Effector memory CD8-positive, alpha-beta T cell (primary cell): ENCODE measurements around the gene BAG3.

Source experiments
- ATAC-seq: fragments of 150-1000 bp; cut with Tn5 transposase; replicated peaks from 2 replicates; pipeline ENCODE4 v1.10.0; 2021; ENCODE audit warnings: mild to moderate bottlenecking, moderate library complexity
- DNase-seq, 3 experiments: peaks; one replicate each; pipeline ENCODE4 v3.0.0; 2021
- H3K27ac Mint-ChIP-seq, 2 donors: one replicate each; pipeline ENCODE4 v1.8.0; 2022; ENCODE audit warnings: mild to moderate bottlenecking in 2 of 2, mixed read lengths in 2 of 2, moderate library complexity in 2 of 2
- H3K27me3 Mint-ChIP-seq, 2 donors: one replicate each; pipeline ENCODE4 v1.8.0; 2022; ENCODE audit warnings: mixed read lengths in 2 of 2
- H3K36me3 Mint-ChIP-seq: one replicate; pipeline ENCODE4 v1.8.0; 2022; ENCODE audit warnings: mild to moderate bottlenecking, moderate library complexity, mixed read lengths; ENCODE audit not compliant: insufficient read depth
- H3K4me1 Mint-ChIP-seq, 2 donors: one replicate each; pipeline ENCODE4 v1.8.0; 2022; ENCODE audit warnings: low read depth in 2 of 2, mixed read lengths in 2 of 2
- H3K4me3 Mint-ChIP-seq, 2 donors: one replicate each; pipeline ENCODE4 v1.8.0; 2022; ENCODE audit warnings: mild to moderate bottlenecking in 2 of 2, mixed read lengths in 2 of 2, moderate library complexity in 2 of 2
- H3K9me3 Mint-ChIP-seq, 2 donors: one replicate each; pipeline ENCODE4 v1.8.0; 2022; ENCODE audit warnings: mixed read lengths in 2 of 2

BAG3 gene

GRCh38 chr10:119644205-119644814 is 6.9 kb upstream of the BAG3 start:
- H3K36me3 Mint-ChIP-seq: peaks cover 8% of the 10 kb centered on the region
- no peak overlapping the region for H3K27ac Mint-ChIP-seq
- no peak overlapping the region for H3K4me3 Mint-ChIP-seq
- H3K4me1 Mint-ChIP-seq: peaks cover 19 to 26% of the 10 kb centered on the region in 2 donors
- DNase-seq (no peak), ATAC-seq (no peak)
- peaks cover 0 to 6% of the 10 kb centered on the region in 2 donors for H3K27me3 Mint-ChIP-seq
- H3K9me3 Mint-ChIP-seq: no peaks in the 10 kb centered on the region

- Mint-ChIP-seq H3K36me3 (peaks cover 8% of the 10 kb centered on the region), H3K27ac (no peak overlapping the region), H3K4me3 (no peak overlapping the region), H3K9me3 (no peaks in the 10 kb centered on the region), H3K4me1 (peaks cover 19 to 22% of the 10 kb centered on the region in 2 donors), H3K27me3 (no peaks in the 10 kb centered on the region)
- no peak for DNase-seq
- ATAC-seq: no peak
These were observed 6.2 kb upstream of the BAG3 start for GRCh38 chr10:119644994-119645393.

- peak overlapping the region; percentile 94 to 98 for H3K4me3 Mint-ChIP-seq
- H3K27me3 Mint-ChIP-seq: no peaks in the 10 kb centered on the region
- no peaks in the 10 kb centered on the region for H3K9me3 Mint-ChIP-seq
- DNase-seq (no peak), ATAC-seq (no peak)
- peaks cover 17% of the 10 kb centered on the region for H3K36me3 Mint-ChIP-seq
- H3K4me1 Mint-ChIP-seq: peaks cover 26% of the 10 kb centered on the region in 2 donors
- no peak overlapping the region for H3K27ac Mint-ChIP-seq
These were observed 1.1 kb upstream of the BAG3 start for GRCh38 chr10:119650062-119650461.

- DNase-seq (peak in 1 of 3 experiments; percentile 9), ATAC-seq (peak; percentile 31)
- peak overlapping the region; percentile 94 to 98 for H3K4me3 Mint-ChIP-seq
- no peaks in the 10 kb centered on the region for H3K9me3 Mint-ChIP-seq
- H3K4me1 Mint-ChIP-seq: peaks cover 31 to 34% of the 10 kb centered on the region in 2 donors
- peak overlapping the region; percentile 93 to 95 for H3K27ac Mint-ChIP-seq
- no peaks in the 10 kb centered on the region for H3K27me3 Mint-ChIP-seq
- H3K36me3 Mint-ChIP-seq: peaks cover 17% of the 10 kb centered on the region
These were observed 557 bp downstream of the BAG3 start for GRCh38 chr10:119651514-119652360.

GRCh38 chr10:119652361-119652730 is 1.2 kb downstream of the BAG3 start:
- Mint-ChIP-seq H3K36me3 (peaks cover 17% of the 10 kb centered on the region), H3K27ac (peak overlapping the region; percentile 82 to 93), H3K4me3 (peak overlapping the region; percentile 90 to 98), H3K9me3 (no peaks in the 10 kb centered on the region), H3K27me3 (no peaks in the 10 kb centered on the region), H3K4me1 (peaks cover 31 to 36% of the 10 kb centered on the region in 2 donors)
- ATAC-seq (peak; percentile 62), DNase-seq (no peak)

GRCh38 chr10:119653209-119653608 is 2.0 kb downstream of the BAG3 start:
- Mint-ChIP-seq H3K4me3 (peak overlapping the region; percentile 12 to 90), H3K4me1 (peaks cover 31 to 36% of the 10 kb centered on the region in 2 donors), H3K36me3 (peaks cover 17% of the 10 kb centered on the region), H3K27me3 (no peaks in the 10 kb centered on the region), H3K27ac (no peak overlapping the region), H3K9me3 (no peaks in the 10 kb centered on the region)
- no peak for DNase-seq
- ATAC-seq: no peak

GRCh38 chr10:119653916-119654315 is 2.7 kb downstream of the BAG3 start:
- DNase-seq (no peak), ATAC-seq (no peak)
- no peak overlapping the region for H3K27ac Mint-ChIP-seq
- H3K36me3 Mint-ChIP-seq: peaks cover 17% of the 10 kb centered on the region
- no peaks in the 10 kb centered on the region for H3K27me3 Mint-ChIP-seq
- peak overlapping the region; percentile 12 to 90 for H3K4me3 Mint-ChIP-seq
- H3K9me3 Mint-ChIP-seq: no peaks in the 10 kb centered on the region
- peaks cover 31 to 38% of the 10 kb centered on the region in 2 donors for H3K4me1 Mint-ChIP-seq

GRCh38 chr10:119654540-119654939 is 3.4 kb downstream of the BAG3 start:
- H3K36me3 Mint-ChIP-seq: peaks cover 17% of the 10 kb centered on the region
- H3K4me3 Mint-ChIP-seq: no peak overlapping the region
- peak overlapping the region in 1 of 2 donors; percentile 83 for H3K27ac Mint-ChIP-seq
- ATAC-seq (no peak), DNase-seq (no peak)
- peaks cover 31 to 38% of the 10 kb centered on the region in 2 donors for H3K4me1 Mint-ChIP-seq
- no peaks in the 10 kb centered on the region for H3K27me3 Mint-ChIP-seq
- no peaks in the 10 kb centered on the region for H3K9me3 Mint-ChIP-seq

- Mint-ChIP-seq H3K9me3 (no peaks in the 10 kb centered on the region), H3K4me3 (peak overlapping the region; percentile 37 to 44), H3K36me3 (peaks cover 15% of the 10 kb centered on the region), H3K27ac (peak overlapping the region; percentile 73 to 83), H3K27me3 (no peaks in the 10 kb centered on the region), H3K4me1 (peaks cover 27 to 34% of the 10 kb centered on the region in 2 donors)
- ATAC-seq: peak; percentile 43
- DNase-seq: peak in 2 of 3 experiments; percentile 3 to 11
These were observed 4.4 kb downstream of the BAG3 start for GRCh38 chr10:119655566-119656001.

GRCh38 chr10:119656760-119657159 is 5.6 kb downstream of the BAG3 start:
- H3K27me3 Mint-ChIP-seq: no peaks in the 10 kb centered on the region
- H3K27ac Mint-ChIP-seq: no peak overlapping the region
- H3K9me3 Mint-ChIP-seq: no peaks in the 10 kb centered on the region
- H3K4me1 Mint-ChIP-seq: peaks cover 24 to 32% of the 10 kb centered on the region in 2 donors
- ATAC-seq: no peak
- no peak overlapping the region for H3K4me3 Mint-ChIP-seq
- peaks cover 6% of the 10 kb centered on the region for H3K36me3 Mint-ChIP-seq
- DNase-seq: no peak

GRCh38 chr10:119657725-119658124 is 6.5 kb downstream of the BAG3 start:
- H3K4me3 Mint-ChIP-seq: no peak overlapping the region
- H3K27ac Mint-ChIP-seq: no peak overlapping the region
- DNase-seq (no peak), ATAC-seq (no peak)
- no peaks in the 10 kb centered on the region for H3K9me3 Mint-ChIP-seq
- no peaks in the 10 kb centered on the region for H3K36me3 Mint-ChIP-seq
- H3K4me1 Mint-ChIP-seq: peaks cover 18 to 33% of the 10 kb centered on the region in 2 donors
- H3K27me3 Mint-ChIP-seq: no peaks in the 10 kb centered on the region

GRCh38 chr10:119658274-119658673 is 7.1 kb downstream of the BAG3 start:
- Mint-ChIP-seq H3K36me3 (no peaks in the 10 kb centered on the region), H3K27me3 (no peaks in the 10 kb centered on the region), H3K4me1 (peaks cover 16 to 34% of the 10 kb centered on the region in 2 donors), H3K9me3 (no peaks in the 10 kb centered on the region), H3K4me3 (no peak overlapping the region), H3K27ac (no peak overlapping the region)
- DNase-seq (no peak), ATAC-seq (no peak)

- no peak for DNase-seq
- H3K4me1 Mint-ChIP-seq: peaks cover 23 to 35% of the 10 kb centered on the region in 2 donors
- H3K27ac Mint-ChIP-seq: no peak overlapping the region
- no peaks in the 10 kb centered on the region for H3K27me3 Mint-ChIP-seq
- H3K9me3 Mint-ChIP-seq: no peaks in the 10 kb centered on the region
- ATAC-seq: no peak
- H3K4me3 Mint-ChIP-seq: no peak overlapping the region
- H3K36me3 Mint-ChIP-seq: no peaks in the 10 kb centered on the region
These were observed 8.8 kb downstream of the BAG3 start for GRCh38 chr10:119659951-119660350.
